T-helper 2 cell (primary cell): ENCODE results near the gene BCL2L12.

Experiments used
- DNase-seq, 5 experiments: peaks; one replicate each; pipeline versions ENCODE4 v3.0.0 to v3.0.0-alpha.2; 2012 to 2022

BCL2L12 gene

GRCh38 chr19:49664171-49665035 is 1.3 kb upstream of the BCL2L12 start:
- peak; percentile 74 to 96 (median 87) for DNase-seq

DNA sequence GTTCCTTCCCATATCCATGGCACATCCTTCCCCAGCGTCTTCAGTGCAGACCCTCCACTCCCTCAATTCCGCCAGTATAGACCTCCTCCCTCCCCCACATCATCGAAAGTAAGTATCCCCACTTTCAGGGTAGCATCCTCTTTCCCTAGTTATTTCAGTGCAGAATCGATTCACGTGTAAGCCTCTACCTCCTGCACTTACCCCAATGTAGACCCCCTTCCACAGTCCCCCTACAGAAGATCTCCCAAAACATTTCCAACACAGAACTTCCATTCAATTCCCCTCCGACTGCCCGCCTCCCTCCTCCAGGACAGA is 740 bp upstream of the BCL2L12 start:
- DNase-seq, result no peak

DNA sequence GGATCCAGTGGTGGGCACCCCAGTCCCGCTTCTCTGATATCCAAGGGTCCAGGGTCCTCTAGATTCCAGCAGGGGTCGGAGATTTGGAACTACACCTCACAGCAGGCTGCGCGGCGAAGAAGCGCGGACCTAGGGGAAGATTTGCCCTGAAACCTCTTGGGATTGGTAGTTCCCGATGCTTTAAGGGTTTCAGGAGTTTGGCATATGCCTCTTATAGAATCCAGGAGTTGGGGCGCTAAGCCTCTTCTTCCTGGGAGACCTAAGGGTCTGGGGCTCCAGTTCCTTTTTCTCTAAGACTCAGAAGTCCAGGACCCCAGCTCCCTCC is 349 bp downstream of the BCL2L12 start:
- no peak for DNase-seq

DNA sequence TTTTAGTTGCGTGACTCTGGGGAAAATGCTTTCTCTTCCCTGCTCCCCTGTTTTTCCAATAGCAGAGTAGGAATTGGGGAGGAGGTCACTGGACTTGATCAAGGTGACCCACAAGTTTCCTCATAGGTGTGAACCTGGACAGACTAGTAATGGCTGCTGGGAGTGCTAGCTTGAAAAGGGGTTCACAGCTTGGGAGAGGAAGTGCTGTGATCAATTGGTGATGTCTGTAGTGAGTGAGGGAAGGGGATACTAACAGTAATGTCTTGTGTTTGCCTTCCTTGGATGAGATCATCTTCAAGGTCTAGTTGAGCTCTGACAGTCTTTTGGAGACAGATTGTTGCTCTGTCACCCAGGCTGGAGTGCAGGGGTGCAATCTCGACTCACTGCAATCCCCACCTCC is 1.7 kb downstream of the BCL2L12 start:
- no peak for DNase-seq

DNA sequence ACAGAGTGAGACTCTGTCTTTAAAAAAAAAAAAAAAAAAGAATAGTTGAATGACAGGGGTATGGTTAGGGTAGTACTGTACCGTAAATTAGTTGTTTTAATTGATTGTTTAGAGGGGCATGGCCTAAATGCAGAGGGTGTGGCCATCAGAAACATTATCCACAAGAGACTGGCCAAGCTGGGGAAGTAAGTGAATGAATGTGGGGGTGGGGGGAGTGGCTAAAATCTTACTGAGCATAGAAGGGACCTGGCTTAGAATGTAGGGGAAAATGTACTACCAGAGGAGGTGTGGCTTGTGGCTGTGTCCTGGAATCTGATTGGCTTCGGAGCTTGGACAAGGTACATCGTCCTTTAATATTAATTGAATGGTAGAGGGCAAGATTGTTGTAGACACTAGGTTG is 3.8 kb downstream of the BCL2L12 start:
- DNase-seq, result no peak

GRCh38 chr19:49672131-49672919 is 6.6 kb downstream of the BCL2L12 start:
- DNase-seq, result peak; percentile 52 to 70 (median 66)

- peak in 1 of 5 experiments; percentile 40 for DNase-seq
These were observed 10.5 kb downstream of the BCL2L12 start for GRCh38 chr19:49676136-49676783.

DNA sequence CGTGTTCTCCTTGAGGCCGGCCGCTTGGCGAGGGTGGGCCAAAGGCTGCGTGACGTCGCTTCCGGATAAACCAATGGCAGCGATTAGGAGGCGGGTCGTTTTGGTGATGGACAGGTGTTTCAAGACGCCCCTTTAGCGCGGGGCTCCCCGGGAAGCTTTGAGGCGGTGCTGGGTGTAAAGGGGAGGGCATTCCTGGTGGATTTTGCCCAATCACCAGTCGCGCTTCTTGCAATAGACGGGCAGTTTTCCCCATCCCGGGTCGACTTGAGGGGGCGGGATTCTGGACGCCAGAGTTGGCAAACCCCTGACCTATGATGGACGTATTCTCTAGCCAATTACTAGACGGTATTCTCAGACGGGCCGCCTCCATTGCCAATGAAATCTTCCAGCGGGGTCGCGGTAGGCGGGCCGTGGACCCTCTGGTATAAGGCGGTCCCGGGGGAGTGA is 11.1 kb downstream of the BCL2L12 start:
- DNase-seq, result peak; percentile 90 to 100 (median 98)

GRCh38 chr19:49677231-49677900 is 11.6 kb downstream of the BCL2L12 start, which contains the start of gene PRMT1:
Gene PRMT1, plus strand, starts transcription at chr19:49677271. Its CDS starts 10 bp downstream, at chr19:49677281.
- peak in 4 of 5 experiments; percentile 40 to 59 (median 52) for DNase-seq

- peak; percentile 48 to 80 (median 73) for DNase-seq
These were observed 12.4 kb downstream of the BCL2L12 start for GRCh38 chr19:49677901-49678674.

DNA sequence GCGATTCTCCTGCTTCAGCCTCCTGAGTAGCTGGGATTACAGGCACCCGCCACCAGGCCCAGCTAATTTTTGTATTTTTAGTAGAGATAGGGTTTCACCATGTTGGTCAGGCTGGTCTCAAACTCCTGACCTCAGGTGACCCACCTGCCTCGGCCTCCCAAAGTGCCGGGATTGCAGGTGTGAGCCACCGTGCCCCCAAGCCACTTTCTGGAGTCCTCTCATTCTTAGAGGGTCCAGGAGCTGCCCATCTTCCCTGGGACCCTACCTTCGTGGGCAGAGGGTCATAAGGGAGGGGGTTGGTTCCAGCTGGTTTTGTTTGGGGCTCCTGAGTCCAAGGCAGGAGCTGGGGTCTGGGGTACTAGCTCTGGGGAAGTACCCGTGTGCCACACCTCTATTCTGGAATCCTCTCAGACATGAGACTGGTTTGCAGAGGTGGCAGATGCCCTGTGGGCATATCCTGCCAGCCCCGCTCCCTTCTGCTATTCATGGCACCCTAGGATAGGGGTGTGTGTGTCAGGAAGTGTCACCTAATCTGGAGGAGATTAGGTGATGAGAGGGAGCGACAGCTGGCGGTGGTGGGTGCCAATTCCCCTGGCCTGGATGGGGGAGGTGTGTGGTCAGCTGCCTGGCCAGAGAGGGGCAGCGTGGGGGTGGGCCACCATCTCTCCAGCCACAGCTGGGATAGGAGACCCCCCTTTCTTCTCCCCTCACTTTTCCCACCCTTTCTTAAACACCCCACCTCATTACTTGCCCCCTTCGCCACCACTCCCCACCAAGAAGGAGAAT is 13.4 kb downstream of the BCL2L12 start:
- no peak for DNase-seq

GRCh38 chr19:49679771-49680413 is 14.2 kb downstream of the BCL2L12 start:
- no peak for DNase-seq

- DNase-seq, result peak; percentile 80 to 96 (median 90)
These were observed 15.0 kb downstream of the BCL2L12 start for GRCh38 chr19:49680421-49681351.

GRCh38 chr19:49681830-49682229 is 16.1 kb downstream of the BCL2L12 start:
- no peak for DNase-seq

DNA sequence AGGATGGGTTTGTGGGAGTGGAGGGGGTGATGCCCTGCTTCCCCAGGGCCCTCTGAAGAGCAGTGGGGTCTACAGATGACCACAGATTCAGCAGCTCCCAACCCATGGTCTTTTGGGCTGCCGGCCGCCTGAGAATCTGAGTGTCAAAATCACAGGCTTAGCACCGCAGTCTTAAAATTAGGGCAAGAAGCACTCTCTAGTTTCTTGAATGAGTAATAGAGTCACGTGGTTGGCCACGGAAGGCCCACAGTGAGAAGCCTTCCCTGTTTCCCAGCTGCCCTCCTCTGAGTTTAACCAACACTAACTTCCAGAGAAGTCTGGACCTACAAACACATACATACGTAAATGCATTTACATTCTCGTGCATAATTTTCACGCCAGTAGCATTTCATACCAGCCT is 16.5 kb downstream of the BCL2L12 start:
- DNase-seq, result no peak

GRCh38 chr19:49683814-49684250 is 18.1 kb downstream of the BCL2L12 start:
- no peak for DNase-seq

GRCh38 chr19:49684251-49684982 is 18.7 kb downstream of the BCL2L12 start:
- DNase-seq, result peak in 1 of 5 experiments; percentile 35

DNA sequence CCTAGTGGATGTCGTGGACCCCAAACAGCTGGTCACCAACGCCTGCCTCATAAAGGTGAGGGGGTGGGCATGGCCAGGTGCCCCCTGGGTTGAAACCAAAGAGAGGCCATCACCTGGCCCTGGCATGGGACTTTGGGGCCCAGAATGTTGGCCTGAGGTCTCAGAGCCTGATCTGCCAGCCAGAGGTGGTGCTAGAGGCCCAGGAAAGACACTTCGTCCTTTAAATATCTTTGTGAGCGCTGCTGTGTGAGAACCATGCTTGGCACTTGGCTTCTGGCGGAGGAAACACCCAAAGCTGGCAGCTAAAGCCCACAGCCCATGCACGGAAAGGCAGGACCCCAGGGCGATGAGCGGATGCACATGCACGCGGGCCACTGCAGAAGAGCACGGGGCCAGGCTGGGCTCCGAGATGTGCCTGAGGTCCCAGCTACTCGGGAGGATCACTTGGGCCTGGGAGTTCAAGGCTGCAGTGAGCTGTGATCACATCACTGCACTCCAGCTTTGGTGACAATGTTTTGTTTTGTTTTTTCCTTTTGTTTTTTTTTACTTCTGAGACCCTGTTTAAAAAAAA is 19.3 kb downstream of the BCL2L12 start:
- no peak for DNase-seq
